Measurements from ENCODE around the gene MAGI1. TPM values are rescaled to one million over a fixed set of nuclear protein-coding genes. Genes with fewer than 3 reads are reported as not detected.
"Not testable (repeated sequence)": the region's sequence is repeated elsewhere in the genome, so short reads cannot be mapped to it uniquely, and the experiment has no call there.

Gene MAGI1
- total RNA-seq, 1 donor from 2014 or later = 49.8 TPM

GRCh38 chr3:65617209-65617608 lies 421.5 kb downstream of the MAGI1 start:
- Mint-ChIP-seq H3K27me3 (ENCODE audit: low read depth) (no peaks in the 10 kb centered on the region), H3K9me3 (no peaks in the 10 kb centered on the region), H3K4me3 (no peak overlapping the region)

GRCh38 chr3:65616563-65616962 lies 422.2 kb downstream of the MAGI1 start:
- H3K27ac Mint-ChIP-seq (ENCODE audit: unreplicated experiment) = no peak overlapping the region
- no peak for TF ChIP-seq CTCF (conservative IDR thresholded peaks at IDR 0.05)
- H3K9me3 Mint-ChIP-seq = no peaks in the 10 kb centered on the region
- H3K27me3 Mint-ChIP-seq (ENCODE audit: low read depth) = no peaks in the 10 kb centered on the region
- H3K36me3 Mint-ChIP-seq (ENCODE audit: low read depth) = no peaks in the 10 kb centered on the region
- no peak for DNase-seq (ENCODE audit: low read depth, low spot score)
- H3K4me3 Mint-ChIP-seq = no peak overlapping the region
- peaks cover 34% of the 10 kb centered on the region for H3K4me1 Mint-ChIP-seq

More at GRCh38 chr3:65617209-65617608, 421.5 kb downstream of the MAGI1 start:
- H3K4me1 Mint-ChIP-seq = peaks cover 34% of the 10 kb centered on the region
- no peaks in the 10 kb centered on the region for H3K36me3 Mint-ChIP-seq (ENCODE audit: low read depth)
- H3K27ac Mint-ChIP-seq (ENCODE audit: unreplicated experiment) = peak overlapping the region; percentile 5
- no peak for DNase-seq (ENCODE audit: low read depth, low spot score)
- no peak for TF ChIP-seq CTCF (conservative IDR thresholded peaks at IDR 0.05)

- H3K4me3 Mint-ChIP-seq = no peak overlapping the region
- H3K4me1 Mint-ChIP-seq = peaks cover 26% of the 10 kb centered on the region
- H3K36me3 Mint-ChIP-seq (ENCODE audit: low read depth) = no peaks in the 10 kb centered on the region
- no peak overlapping the region for H3K27ac Mint-ChIP-seq (ENCODE audit: unreplicated experiment)
- no peaks in the 10 kb centered on the region for H3K9me3 Mint-ChIP-seq
- no peaks in the 10 kb centered on the region for H3K27me3 Mint-ChIP-seq (ENCODE audit: low read depth)
- TF ChIP-seq CTCF (conservative IDR thresholded peaks at IDR 0.05) = no peak
- DNase-seq (ENCODE audit: low read depth, low spot score) = no peak
Observed at GRCh38 chr3:65615329-65615728, 423.4 kb downstream of the MAGI1 start.

- Mint-ChIP-seq H3K4me1 (peaks cover 19% of the 10 kb centered on the region), H3K27ac (ENCODE audit: unreplicated experiment) (no peak overlapping the region), H3K4me3 (no peak overlapping the region), H3K36me3 (ENCODE audit: low read depth) (no peaks in the 10 kb centered on the region), H3K27me3 (ENCODE audit: low read depth) (no peaks in the 10 kb centered on the region), H3K9me3 (no peaks in the 10 kb centered on the region)
- no peak for TF ChIP-seq CTCF (conservative IDR thresholded peaks at IDR 0.05)
- DNase-seq (ENCODE audit: low read depth, low spot score) = no peak
Observed at GRCh38 chr3:65614585-65614984, 424.1 kb downstream of the MAGI1 start.

GRCh38 chr3:65607965-65608460 lies 430.7 kb downstream of the MAGI1 start:
- H3K4me1 Mint-ChIP-seq; H3K36me3 Mint-ChIP-seq (ENCODE audit: low read depth); DNase-seq (ENCODE audit: low read depth, low spot score); H3K9me3 Mint-ChIP-seq; H3K4me3 Mint-ChIP-seq; H3K27me3 Mint-ChIP-seq (ENCODE audit: low read depth); H3K27ac Mint-ChIP-seq (ENCODE audit: unreplicated experiment): not testable (repeated sequence)

GRCh38 chr3:65607101-65607500 lies 431.6 kb downstream of the MAGI1 start:
- Mint-ChIP-seq H3K9me3 (no peaks in the 10 kb centered on the region), H3K27me3 (ENCODE audit: low read depth) (no peaks in the 10 kb centered on the region), H3K36me3 (ENCODE audit: low read depth) (no peaks in the 10 kb centered on the region), H3K27ac (ENCODE audit: unreplicated experiment) (no peak overlapping the region), H3K4me1 (peaks cover 9% of the 10 kb centered on the region), H3K4me3 (no peak overlapping the region)
- DNase-seq (ENCODE audit: low read depth, low spot score) = no peak
- no peak for TF ChIP-seq CTCF (conservative IDR thresholded peaks at IDR 0.05)

Data from neural crest cell (in vitro differentiated cells).